ENCODE results near the gene EIF5A.

Gene EIF5A

GRCh38 chr17:7285679-7286078 is 21.7 kb upstream of the EIF5A start:
- no peak for DNase-seq (ENCODE audit: low read depth)

- DNase-seq (ENCODE audit: low read depth) = no peak
These were observed 18.0 kb upstream of the EIF5A start for GRCh38 chr17:7289256-7290032.

- DNase-seq (ENCODE audit: low read depth) = no peak
These were observed 17.3 kb upstream of the EIF5A start for GRCh38 chr17:7290166-7290565.

- DNase-seq (ENCODE audit: low read depth) = no peak
These were observed 16.7 kb upstream of the EIF5A start for GRCh38 chr17:7290685-7291084.

- no peak for DNase-seq (ENCODE audit: low read depth)
These were observed 15.2 kb upstream of the EIF5A start for GRCh38 chr17:7292194-7292593.

- no peak for DNase-seq (ENCODE audit: low read depth)
These were observed 14.7 kb upstream of the EIF5A start for GRCh38 chr17:7292729-7293128.

- no peak for DNase-seq (ENCODE audit: low read depth)
These were observed 14.3 kb upstream of the EIF5A start for GRCh38 chr17:7293159-7293558.

GRCh38 chr17:7293816-7294613 is 13.4 kb upstream of the EIF5A start:
- no peak for DNase-seq (ENCODE audit: low read depth)

GRCh38 chr17:7294614-7295153 is 12.7 kb upstream of the EIF5A start, which contains the start of gene YBX2:
Gene YBX2 (minus strand): TSS chr17:7294639. CDS start chr17:7294500, 139 bp downstream.
- DNase-seq (ENCODE audit: low read depth) = peak; percentile 69

- no peak for DNase-seq (ENCODE audit: low read depth)
These were observed 11.9 kb upstream of the EIF5A start for GRCh38 chr17:7295230-7296180.

- DNase-seq (ENCODE audit: low read depth) = peak; percentile 61
These were observed 11.1 kb upstream of the EIF5A start for GRCh38 chr17:7296189-7296861.

GRCh38 chr17:7304179-7304578 is 3.2 kb upstream of the EIF5A start:
- no peak for DNase-seq (ENCODE audit: low read depth)

GRCh38 chr17:7307686-7308624 is 527 bp downstream of the EIF5A start:
- DNase-seq (ENCODE audit: low read depth) = no peak

GRCh38 chr17:7308625-7309433 is 1.4 kb downstream of the EIF5A start:
- peak; percentile 74 for DNase-seq (ENCODE audit: low read depth)

GRCh38 chr17:7309628-7310027 is 2.2 kb downstream of the EIF5A start:
- DNase-seq (ENCODE audit: low read depth) = no peak

- no peak for DNase-seq (ENCODE audit: low read depth)
These were observed 3.8 kb downstream of the EIF5A start for GRCh38 chr17:7311110-7311705.

- DNase-seq (ENCODE audit: low read depth) = no peak
These were observed 5.1 kb downstream of the EIF5A start for GRCh38 chr17:7312432-7313087.
